ENCODE measurements around the gene PSEN1.

The PSEN1 gene

DNA sequence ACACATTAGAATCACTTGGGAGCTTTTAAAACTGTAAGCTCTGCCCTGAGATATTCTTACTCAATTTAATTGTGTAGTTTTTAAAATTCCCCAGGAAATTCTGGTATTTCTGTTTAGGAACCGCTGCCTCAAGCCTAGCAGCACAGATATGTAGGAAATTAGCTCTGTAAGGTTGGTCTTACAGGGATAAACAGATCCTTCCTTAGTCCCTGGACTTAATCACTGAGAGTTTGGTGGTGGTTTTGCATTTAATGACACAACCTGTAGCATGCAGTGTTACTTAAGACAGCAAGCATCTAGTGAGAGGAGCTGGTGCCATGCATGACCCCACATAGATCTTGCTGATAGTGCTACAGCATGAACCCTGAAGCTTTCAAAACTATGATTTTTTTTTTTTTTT lies 81.1 kb downstream of the PSEN1 start:
- FAIRE-seq = no peak
- no peak for DNase-seq (ENCODE audit: low spot score)

DNA sequence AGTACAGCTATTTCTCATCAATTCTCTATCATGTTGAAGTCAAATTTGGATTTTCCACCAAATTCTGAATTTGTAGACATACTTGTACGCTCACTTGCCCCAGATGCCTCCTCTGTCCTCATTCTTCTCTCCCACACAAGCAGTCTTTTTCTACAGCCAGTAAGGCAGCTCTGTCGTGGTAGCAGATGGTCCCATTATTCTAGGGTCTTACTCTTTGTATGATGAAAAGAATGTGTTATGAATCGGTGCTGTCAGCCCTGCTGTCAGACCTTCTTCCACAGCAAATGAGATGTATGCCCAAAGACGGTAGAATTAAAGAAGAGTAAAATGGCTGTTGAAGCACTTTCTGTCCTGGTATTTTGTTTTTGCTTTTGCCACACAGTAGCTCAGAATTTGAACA lies 83.8 kb downstream of the PSEN1 start:
- DNase-seq (ENCODE audit: low spot score) (no peak), FAIRE-seq (no peak)

DNA sequence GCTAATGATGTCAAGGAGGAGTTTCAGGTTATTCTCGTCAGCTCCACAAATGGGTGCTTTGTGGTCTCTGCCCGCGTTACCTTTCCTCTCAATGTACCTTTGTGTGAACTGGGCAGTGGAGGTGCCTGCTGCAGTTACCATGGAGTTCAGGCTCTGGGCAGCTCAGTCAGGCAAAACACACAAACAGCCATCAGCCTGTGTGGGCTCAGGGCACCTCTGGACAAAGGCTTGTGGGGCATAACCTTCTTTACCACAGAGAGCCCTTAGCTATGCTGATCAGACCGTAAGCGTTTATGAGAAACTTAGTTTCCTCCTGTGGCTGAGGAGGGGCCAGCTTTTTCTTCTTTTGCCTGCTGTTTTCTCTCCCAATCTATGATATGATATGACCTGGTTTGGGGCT lies 84.3 kb downstream of the PSEN1 start:
- FAIRE-seq (no peak), DNase-seq (ENCODE audit: low spot score) (no peak)

DNA sequence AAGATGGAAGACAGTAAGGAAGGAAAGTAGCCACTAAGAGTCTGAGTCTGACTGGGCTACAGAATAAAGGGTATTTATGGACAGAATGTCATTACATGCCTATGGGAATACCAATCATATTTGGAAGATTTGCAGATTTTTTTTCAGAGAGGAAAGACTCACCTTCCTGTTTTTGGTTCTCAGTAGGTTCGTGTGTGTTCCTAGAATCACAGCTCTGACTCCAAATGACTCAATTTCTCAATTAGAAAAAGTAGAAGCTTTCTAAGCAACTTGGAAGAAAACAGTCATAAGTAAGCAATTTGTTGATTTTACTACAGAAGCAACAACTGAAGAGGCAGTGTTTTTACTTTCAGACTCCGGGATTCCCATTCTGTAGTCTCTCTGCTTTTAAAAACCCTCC lies 85.6 kb downstream of the PSEN1 start:
- FAIRE-seq (no peak), DNase-seq (ENCODE audit: low spot score) (no peak)

DNA sequence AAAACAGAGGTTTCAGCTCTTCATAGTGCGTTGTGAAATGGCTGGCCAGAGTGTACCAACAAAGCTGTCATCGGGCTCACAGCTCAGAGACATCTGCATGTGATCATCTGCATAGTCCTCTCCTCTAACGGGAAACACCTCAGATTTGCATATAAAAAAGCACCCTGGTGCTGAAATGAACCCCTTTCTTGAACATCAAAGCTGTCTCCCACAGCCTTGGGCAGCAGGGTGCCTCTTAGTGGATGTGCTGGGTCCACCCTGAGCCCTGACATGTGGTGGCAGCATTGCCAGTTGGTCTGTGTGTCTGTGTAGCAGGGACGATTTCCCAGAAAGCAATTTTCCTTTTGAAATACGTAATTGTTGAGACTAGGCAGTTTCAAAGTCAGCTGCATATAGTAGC lies 86.7 kb downstream of the PSEN1 start:
- DNase-seq (ENCODE audit: low spot score) (no peak), FAIRE-seq (no peak)

DNA sequence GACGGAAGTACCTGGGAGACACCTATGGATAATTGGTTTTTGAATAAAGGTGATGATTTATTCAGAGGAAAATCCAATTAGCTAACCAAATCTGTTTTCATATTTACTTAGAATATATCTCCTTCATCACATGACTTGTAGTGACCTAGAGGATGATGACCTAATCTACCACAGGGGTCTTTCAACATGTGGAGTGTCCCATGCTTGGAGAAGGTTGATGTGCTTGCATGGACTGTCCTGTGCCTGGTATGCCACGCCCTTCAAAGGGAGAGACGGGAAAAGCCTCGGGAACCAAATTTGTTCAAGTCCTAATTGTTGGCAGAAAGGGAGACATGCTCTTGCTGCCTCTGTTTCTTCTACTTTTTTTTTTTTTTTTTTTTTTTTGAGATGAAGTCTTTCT lies 89.2 kb downstream of the PSEN1 start:
- FAIRE-seq (no peak), DNase-seq (ENCODE audit: low spot score) (no peak)

DNA sequence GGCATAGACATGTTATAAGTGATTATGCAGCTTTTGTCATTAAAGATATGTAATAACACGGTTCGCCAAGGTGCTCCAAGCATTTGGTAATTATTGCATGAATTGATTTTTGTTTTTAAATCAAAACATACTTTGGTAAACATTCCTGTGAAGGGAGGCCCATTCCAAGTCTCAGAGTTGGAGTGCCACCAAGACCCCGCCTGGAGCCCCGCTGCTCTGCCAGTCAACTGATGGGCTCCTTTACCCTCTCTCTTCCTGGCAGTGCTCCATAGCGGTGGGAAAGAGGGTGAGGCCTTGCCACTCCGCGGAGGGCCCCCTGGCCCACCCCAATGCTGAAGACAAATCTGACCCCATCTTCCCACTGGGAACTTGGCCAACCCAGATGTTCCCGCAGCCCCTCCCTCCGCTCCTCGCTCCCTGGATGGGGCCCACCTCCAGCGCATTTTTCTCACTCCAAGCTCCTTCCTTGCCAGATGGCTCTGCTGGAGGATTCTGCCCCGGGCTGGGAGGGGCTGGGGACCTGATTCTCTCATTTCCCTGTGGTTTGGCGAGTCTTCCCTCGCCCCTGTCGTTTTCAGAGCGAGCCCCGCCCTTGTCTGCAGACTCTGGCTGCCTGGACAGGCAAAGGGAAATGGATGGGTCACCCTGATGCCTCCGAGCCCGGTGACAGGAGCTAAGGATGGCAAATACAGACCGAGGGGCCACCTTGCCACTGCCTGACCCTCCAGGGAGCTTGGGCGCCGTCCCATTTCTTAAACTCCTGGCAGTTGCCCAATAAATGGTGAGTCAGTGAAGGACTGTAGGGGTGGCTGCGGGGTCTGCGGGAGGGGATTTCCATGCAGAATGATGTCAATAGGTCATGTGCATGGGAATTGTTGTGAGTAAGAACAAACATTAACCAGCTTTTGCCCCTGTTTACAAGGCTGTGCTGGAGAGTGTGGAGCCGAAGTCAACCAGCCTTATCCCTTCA lies 91.8 kb downstream of the PSEN1 start:
- DNase-seq (ENCODE audit: low spot score) = peak; percentile 91

DNA sequence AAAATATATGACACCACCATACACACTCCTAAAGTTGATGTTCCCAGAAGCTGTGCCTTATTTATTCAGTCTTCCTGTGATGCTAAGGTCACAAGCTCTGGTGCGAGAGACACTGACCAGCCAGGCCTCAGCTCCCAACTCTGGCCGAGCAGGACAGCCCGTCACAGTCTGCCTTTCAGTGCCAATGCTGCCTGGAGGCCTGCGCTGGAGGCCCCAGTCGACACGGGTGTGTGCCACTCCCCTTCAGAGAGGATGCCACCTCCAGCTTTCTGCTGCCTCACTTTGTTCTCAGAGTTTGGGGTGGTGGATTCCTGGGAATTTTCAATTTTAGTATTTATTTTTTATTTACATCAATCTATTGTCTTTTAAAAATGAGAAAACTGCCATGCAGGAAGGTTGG lies 93.7 kb downstream of the PSEN1 start:
- FAIRE-seq (no peak), DNase-seq (ENCODE audit: low spot score) (no peak)

More for the DNA sequence above, 91.8 kb downstream of the PSEN1 start:
- FAIRE-seq = peak; percentile 91

DNA sequence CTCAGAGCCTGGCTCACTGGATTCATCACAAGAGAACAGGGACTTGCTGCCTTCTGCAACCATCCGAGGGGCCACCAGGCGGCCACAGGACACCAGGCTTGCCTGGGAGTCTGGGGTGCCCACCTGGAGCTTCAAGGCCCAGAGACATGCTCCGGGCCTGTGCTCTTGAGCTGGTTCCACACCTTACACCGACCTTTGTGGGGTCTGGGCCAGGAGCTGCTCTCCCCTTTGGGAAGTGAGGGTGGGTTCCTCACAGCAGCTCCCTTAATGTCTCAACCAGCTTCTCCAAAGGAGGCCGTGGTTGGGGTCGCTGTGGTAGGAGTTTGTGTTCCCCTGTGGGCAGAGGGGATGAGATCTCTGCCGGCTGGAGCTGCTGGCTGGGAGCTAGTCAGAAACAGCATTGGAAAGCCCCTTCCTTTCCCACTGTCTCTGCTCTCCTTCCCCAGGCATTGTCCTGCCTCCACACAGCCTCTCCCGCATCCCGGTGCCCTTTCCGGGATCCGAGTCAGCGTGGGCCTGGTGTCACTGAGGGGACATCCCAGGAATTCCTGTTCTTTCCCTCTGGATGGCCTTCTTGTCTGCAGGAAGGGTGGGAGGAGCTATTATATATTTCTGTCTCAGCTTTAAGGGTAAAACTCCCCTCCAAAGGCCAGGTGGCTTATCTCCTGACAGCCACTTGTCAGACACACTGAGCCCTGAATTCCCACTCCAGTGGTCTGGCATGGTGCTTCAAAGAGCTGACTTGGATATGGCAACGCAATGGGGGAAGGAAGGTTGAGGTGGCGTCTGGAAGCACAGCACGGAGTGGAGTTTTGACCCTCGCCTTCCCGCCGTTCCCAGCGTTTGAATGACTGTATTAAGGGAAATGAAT lies 95.9 kb downstream of the PSEN1 start:
- FAIRE-seq (no peak), DNase-seq (ENCODE audit: low spot score) (no peak)

DNA sequence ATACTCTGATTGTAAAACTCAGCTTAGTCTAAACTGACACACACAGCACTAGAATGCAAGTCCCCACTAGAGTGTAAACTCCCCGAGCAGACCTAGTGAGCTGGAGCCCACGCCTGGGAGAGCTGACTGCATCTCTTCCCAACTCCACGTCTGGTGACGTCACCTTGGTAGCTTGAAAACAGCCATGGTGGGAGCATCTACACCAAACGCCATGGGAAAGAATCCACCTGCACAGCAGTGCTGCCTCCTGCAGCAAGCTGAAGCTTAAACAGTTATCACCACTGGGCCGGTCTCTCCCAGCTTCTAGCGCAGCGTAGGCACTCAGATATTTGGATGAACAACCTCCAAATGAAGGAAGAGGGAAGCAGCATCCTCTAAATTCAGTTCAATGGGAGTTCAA lies 96.7 kb downstream of the PSEN1 start:
- DNase-seq (ENCODE audit: low spot score) = no peak
- no peak for FAIRE-seq

DNA sequence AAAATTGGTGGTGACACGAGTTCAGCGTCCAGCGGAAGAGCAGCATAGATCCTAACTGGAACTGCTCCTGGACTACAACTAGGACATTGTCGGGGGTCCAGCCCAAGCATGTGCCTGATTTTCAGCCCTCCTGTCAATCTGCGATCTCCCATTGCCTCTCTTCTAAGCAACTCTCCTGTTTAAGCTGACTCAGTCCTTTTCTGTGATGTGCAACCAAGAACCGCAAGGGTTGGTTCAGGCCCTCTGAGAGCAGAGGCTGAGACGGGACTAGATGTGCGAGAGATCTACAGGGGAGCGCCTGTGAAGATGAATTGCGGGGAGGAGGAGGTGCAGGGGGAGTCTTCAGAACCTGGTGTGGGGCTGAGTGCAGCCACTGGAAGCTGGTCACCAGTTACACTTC lies 97.3 kb downstream of the PSEN1 start:
- FAIRE-seq = no peak
- DNase-seq (ENCODE audit: low spot score) = no peak

DNA sequence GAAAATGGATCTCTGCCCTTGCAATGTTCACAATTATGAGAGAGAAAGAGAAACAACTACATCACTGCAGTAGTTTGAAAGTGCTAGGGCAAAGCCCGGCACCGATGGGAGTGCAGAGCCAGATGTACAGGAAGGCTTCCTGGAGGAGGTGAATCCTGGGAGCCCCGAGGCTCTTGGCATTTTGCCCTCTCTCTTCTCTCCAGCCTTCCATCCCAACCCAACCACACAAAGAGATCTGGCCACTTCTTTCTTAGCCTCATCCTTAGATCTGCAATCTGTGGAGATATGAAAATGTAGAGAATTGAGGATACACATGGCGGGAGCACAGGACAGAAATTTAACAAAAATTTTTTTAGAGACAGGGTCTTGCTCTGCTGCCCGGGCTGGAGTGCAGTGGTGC lies 97.7 kb downstream of the PSEN1 start:
- FAIRE-seq (no peak), DNase-seq (ENCODE audit: low spot score) (no peak)

DNA sequence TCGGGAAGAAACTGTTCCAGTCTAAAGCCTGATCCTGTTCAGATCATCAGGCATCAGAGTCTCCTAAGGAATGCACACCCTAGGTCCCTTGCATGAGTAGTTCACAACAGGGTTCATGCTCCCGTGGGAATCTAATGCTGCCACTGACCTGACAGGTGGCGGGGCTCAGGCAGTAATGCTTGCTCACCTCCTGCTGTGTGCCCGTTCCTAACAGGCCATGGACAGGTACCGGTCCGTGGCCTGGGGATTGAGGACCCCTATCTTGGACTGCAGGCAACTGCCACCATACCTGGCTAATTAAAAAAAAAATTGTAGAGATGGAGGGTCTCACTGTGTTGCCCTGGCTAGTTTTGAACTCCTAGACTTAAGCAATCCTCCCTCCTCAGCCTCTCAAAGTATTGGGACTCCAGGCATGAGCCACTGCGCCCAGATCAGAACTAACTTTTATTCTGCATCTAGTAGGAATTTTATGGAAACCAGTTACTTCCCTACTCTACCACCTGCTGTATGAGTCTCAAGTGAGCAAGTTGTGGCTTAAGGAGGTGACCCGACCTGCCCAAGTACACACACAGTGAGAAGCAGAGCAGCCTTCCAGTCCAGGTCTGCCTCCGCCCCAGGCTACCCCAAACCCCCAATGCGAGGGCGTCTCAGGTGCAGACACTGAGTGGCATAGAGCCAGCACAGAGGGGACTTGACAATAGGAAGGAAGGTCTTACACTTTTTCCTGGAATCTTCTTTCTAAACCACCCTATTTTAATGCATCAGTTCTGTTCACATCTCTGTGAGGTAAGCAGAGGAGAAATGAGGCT lies 98.5 kb downstream of the PSEN1 start:
- DNase-seq (ENCODE audit: low spot score) (no peak), FAIRE-seq (no peak)

DNA sequence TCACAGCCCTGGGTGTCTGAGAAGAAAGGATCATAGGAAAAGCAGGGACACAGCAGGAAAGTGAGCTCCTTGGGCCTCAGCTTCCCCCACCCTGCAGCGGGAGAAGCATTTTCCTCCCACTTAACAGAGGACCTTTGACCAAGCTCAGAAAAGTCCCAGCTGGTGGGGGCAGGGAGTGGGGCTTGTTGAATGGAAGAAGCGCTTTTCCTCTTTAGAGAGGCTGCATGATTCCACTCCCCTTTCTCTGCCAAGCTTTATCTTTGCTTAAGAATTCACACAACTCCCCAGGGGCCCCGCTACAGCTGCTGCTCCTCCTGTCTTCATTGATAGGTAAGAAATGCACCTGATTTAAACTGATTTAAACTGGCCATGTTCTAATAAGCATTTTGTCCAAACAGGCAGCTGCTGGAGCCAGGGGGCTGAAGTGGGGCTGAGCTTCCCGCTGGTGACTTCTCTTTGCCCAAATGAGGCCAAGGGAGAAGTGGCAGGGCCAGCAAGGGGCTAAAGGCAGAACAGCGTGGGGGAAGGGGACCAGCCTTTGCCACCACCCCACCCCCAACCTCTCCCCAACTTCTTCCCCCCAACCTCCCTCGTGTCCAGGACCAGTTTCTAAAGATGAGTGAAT lies 99.3 kb downstream of the PSEN1 start:
- FAIRE-seq (no peak), DNase-seq (ENCODE audit: low spot score) (no peak)

DNA sequence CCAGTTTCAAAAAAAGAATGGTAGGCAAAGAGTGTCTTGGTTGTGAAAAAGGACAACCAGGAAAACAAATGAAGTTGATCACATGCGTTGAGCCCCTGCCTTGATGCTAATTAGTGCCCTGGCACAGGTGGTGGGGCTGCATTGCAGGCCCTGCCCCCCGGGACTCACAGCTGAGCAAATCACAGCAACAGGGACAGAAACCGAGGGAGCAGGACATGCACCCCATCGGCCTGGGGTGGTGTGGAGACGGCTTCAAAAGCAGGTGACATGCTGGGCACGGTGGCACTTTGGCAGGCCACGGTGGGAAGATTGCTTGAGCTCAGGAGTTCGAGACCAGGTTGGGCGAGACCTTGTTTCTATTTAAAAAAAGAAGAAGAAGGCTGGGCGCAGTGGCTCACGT lies 99.8 kb downstream of the PSEN1 start:
- FAIRE-seq = no peak
- no peak for DNase-seq (ENCODE audit: low spot score)

DNA sequence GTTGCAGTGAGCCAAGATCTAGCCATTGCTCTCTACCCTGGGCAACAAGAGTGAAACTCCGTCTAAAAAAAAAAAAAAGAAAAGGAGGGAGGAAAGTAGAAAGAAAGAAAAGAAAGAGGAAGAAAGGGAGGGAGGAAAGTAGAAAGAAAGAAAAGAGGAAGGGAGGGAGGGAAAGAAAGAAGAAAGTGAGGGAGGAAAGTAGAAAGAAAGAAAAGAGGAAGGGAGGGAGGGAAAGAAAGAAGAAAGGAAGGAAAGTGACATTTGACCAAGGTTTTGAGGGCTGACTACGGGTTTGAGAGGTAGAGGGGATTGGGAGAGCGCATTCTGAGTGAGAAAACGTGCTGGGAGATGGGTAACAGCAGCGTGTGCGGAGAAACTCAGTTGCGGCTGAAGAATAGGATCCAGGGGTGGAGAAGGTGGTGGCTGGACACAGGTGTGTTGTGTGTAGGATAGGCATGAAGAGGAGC lies 100.5 kb downstream of the PSEN1 start:
- no peak for DNase-seq (ENCODE audit: low spot score)
- no peak for FAIRE-seq

DNA sequence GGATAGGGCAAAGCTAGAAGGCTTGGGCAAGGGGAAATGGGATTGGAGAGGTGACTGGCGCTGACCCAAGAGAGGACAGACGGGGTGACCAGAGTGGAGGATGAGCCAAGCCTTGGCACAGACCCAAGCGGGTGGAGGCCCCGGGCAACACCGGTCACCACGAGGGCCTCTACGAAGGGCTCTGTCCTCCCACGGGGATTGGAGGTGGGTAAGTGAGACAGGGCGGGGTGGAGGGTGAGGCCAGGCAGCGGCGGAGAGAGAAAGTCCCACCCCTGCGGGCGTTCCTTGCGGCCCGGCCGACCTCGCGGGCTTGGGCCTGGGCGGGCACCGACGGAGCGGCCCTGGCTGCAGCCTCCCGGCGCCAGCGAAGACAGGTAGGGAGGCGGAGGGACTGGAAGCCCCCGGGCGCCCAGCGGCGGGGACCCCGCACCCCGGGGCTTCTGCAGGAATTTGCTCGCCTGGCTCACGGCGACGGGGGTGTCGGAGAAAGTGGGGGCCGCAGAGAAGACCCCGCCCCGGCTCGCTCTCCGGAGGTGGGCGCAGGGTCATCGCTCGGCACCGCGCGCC lies 101.0 kb downstream of the PSEN1 start, which contains the start of gene PAPLN:
Gene PAPLN, plus strand, starts transcription at position 288 of the 567 bp plus-strand sequence. CDS start 2,273 bp downstream, outside the sequence.
- no peak for FAIRE-seq

DNA sequence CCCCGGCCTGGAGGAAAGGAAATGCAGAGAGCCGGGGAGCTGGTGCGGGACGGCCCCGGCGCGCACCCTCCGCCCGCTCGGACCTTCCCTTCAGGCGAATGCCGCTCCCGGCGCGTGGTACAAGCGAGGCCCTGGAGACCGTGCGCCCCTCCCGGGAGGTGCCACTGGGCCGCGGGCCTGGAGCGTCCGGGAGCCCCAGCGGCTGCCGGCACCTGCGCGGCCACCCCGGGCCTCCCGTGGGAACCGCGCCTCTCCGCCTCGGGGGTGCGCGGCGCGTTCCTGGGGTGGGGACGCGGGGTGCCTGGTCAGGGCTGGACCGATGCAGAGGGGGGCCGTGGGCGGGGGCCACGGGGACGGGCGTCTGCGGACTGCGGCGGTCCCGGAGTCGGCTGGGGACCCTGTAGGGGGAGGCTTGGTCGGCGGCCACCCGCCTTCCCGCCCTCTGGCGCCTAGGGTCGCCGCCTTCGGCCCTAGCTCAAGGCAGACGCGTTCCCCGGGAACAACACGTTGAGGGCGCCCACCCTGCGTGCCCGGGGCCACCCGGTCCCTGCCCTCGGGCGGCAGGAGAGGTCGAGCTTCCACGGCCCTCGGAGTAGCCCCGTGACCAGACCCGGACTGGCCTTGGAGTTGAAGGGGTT lies 101.6 kb downstream of the PSEN1 start:
- DNase-seq (ENCODE audit: low spot score) = no peak
- no peak for FAIRE-seq

More for the DNA sequence above, 101.0 kb downstream of the PSEN1 start, which contains the start of gene PAPLN:
- peak; percentile 31 for DNase-seq (ENCODE audit: low spot score)

DNA sequence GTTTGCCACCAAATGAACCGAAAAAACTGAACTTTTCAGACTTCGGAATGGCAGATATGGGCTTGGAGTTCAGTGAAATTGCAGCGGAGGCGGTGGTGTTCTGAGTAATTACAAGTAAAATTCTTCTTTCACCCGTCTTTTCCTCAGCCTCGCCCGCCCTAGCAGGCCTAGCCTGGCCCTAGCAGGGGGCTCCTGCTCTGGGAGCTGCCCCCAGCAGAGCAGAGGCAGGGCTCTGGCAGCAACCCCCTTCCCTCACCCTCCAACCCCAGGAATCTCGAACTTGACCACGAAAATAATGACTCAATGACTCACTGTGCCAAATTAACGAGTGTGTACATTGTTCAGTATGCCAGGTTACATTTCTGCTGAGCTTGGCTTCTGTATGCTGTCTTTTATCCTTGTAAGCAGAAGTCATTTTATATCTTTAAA lies 102.1 kb downstream of the PSEN1 start:
- FAIRE-seq (peak; percentile 69), DNase-seq (ENCODE audit: low spot score) (peak; percentile 56)

DNA sequence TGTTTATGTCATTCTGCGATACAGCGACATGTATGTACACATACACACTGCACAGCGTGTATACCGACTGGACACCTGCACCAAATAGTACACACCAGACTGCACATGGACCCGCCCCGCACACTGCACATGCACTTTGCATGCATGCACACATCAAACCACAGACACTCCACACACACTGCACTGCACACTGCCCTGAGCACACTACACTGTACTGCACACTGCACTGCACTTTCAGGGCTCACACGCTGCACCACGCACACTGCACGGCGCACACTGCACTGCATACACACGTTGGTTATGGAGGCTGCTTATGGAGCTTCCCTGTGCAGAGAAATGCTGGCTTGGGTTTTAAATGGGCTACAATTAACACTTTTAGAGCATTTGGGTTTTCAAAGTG lies 102.6 kb downstream of the PSEN1 start:
- FAIRE-seq (no peak), DNase-seq (ENCODE audit: low spot score) (no peak)
